ENCODE results near the gene LRRC57.
"Not testable (repeated sequence)": the region's sequence is repeated elsewhere in the genome, so short reads cannot be mapped to it uniquely, and the experiment has no call there.

The LRRC57 gene

GRCh38 chr15:42556550-42557207 lies 8.1 kb upstream of the LRRC57 start:
- H3K4ac ChIP-seq (ENCODE audit: low read length); H3K79me1 ChIP-seq (ENCODE audit: low read depth, low read length); H3K4me3 ChIP-seq (ENCODE audit: low read length in 2 of 2); H3K18ac ChIP-seq (ENCODE audit: low read length); H3K23ac ChIP-seq (ENCODE audit: low read depth, low read length, poor library complexity); H2BK5ac ChIP-seq (ENCODE audit: low read length); H3K4me2 ChIP-seq (ENCODE audit: insufficient read depth, low read length, poor library complexity, severe bottlenecking); H4K91ac ChIP-seq (ENCODE audit: low read depth, low read length, poor library complexity); H3K9ac ChIP-seq (ENCODE audit: low read depth, low read length, poor library complexity); DNase-seq (ENCODE audit: low spot score); H3K14ac ChIP-seq (ENCODE audit: low read length); H2AFZ ChIP-seq (ENCODE audit: low read length); H3K27me3 ChIP-seq (ENCODE audit: control insufficient read depth in 3 of 3, insufficient read depth in 3 of 3, low read depth in 1 of 3, low read length in 3 of 3); H2BK15ac ChIP-seq (ENCODE audit: low read length); H2BK120ac ChIP-seq (ENCODE audit: low read depth, low read length); H2BK12ac ChIP-seq (ENCODE audit: low read length); H4K8ac ChIP-seq (ENCODE audit: low read depth, low read length); H3K27ac ChIP-seq (replicated peaks; ENCODE audit: low read length); H2AK5ac ChIP-seq (ENCODE audit: low read depth, low read length); H3K9me3 ChIP-seq (replicated peaks in 1 of 2; ENCODE audit: control insufficient read depth in 2 of 2, insufficient read depth in 1 of 2, low read depth in 1 of 2, low read length in 2 of 2); H3K4me1 ChIP-seq (ENCODE audit: control insufficient read depth in 2 of 2, insufficient read depth in 1 of 2, low read depth in 1 of 2, low read length in 2 of 2): not testable (repeated sequence)
- WGBS, 2 donors (ENCODE audit: extremely low coverage in 2 of 2, insufficient read length in 2 of 2, insufficient replicate concordance in 1 of 2): no CpG with 5 or more reads among the region's 12 CpGs
- peaks cover 0 to 57% of the 10 kb centered on the region in 2 donors for H3K36me3 ChIP-seq (replicated peaks in 1 of 2; ENCODE audit: control insufficient read depth in 2 of 2, insufficient read depth in 2 of 2, low read length in 2 of 2)

DNA sequence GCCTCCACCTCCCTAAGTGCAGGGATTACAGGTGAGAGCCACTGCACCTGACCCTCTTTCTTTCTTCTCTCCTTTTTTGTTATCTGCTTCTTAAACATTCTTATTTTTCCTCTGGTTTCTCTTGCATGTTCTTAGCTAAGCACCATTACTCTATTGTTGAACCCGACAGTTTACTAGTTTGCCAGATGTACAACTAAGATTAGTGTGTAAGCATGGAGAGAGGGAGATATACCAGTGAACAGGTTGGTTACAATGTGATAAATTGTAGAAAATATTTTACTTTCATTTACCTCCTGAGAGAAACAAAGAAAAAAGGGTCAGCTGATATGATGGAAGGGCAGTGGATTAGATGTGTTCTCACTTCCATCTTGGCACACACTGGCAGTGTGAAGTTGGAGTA lies 5.0 kb upstream of the LRRC57 start:
- Histone ChIP-seq H3K18ac (ENCODE audit: low read length) (no peak overlapping the region), H3K9ac (ENCODE audit: low read depth, low read length, poor library complexity) (no peak overlapping the region), H3K4me2 (ENCODE audit: insufficient read depth, low read length, poor library complexity, severe bottlenecking) (no peak overlapping the region), H3K14ac (ENCODE audit: low read length) (no peak overlapping the region), H2BK5ac (ENCODE audit: low read length) (no peak overlapping the region), H2AK5ac (ENCODE audit: low read depth, low read length) (no peak overlapping the region), H2AFZ (ENCODE audit: low read length) (no peak overlapping the region), H3K4me1 (ENCODE audit: control insufficient read depth in 2 of 2, insufficient read depth in 1 of 2, low read depth in 1 of 2, low read length in 2 of 2) (peaks cover 0 to 4% of the 10 kb centered on the region in 2 donors), H3K23ac (ENCODE audit: low read depth, low read length, poor library complexity) (no peak overlapping the region), H3K27me3 (ENCODE audit: control insufficient read depth in 3 of 3, insufficient read depth in 3 of 3, low read depth in 1 of 3, low read length in 3 of 3) (no peaks in the 10 kb centered on the region), H4K8ac (ENCODE audit: low read depth, low read length) (no peak overlapping the region), H3K27ac (replicated peaks; ENCODE audit: low read length) (no peak overlapping the region), H3K4ac (ENCODE audit: low read length) (no peak overlapping the region), H3K79me1 (ENCODE audit: low read depth, low read length) (peaks cover 5% of the 10 kb centered on the region), H4K91ac (ENCODE audit: low read depth, low read length, poor library complexity) (no peak overlapping the region), H2BK120ac (ENCODE audit: low read depth, low read length) (no peak overlapping the region), H3K36me3 (replicated peaks in 1 of 2; ENCODE audit: control insufficient read depth in 2 of 2, insufficient read depth in 2 of 2, low read length in 2 of 2) (peaks cover 0 to 36% of the 10 kb centered on the region in 2 donors), H2BK12ac (ENCODE audit: low read length) (no peak overlapping the region), H2BK15ac (ENCODE audit: low read length) (no peak overlapping the region), H3K4me3 (ENCODE audit: low read length in 2 of 2) (no peak overlapping the region), H3K9me3 (replicated peaks in 1 of 2; ENCODE audit: control insufficient read depth in 2 of 2, insufficient read depth in 1 of 2, low read depth in 1 of 2, low read length in 2 of 2) (no peaks in the 10 kb centered on the region)
- no CpG with 5 or more reads among the region's 1 CpG for WGBS, 2 donors (ENCODE audit: extremely low coverage in 2 of 2, insufficient read length in 2 of 2, insufficient replicate concordance in 1 of 2)
- no peak for DNase-seq (ENCODE audit: low spot score)

DNA sequence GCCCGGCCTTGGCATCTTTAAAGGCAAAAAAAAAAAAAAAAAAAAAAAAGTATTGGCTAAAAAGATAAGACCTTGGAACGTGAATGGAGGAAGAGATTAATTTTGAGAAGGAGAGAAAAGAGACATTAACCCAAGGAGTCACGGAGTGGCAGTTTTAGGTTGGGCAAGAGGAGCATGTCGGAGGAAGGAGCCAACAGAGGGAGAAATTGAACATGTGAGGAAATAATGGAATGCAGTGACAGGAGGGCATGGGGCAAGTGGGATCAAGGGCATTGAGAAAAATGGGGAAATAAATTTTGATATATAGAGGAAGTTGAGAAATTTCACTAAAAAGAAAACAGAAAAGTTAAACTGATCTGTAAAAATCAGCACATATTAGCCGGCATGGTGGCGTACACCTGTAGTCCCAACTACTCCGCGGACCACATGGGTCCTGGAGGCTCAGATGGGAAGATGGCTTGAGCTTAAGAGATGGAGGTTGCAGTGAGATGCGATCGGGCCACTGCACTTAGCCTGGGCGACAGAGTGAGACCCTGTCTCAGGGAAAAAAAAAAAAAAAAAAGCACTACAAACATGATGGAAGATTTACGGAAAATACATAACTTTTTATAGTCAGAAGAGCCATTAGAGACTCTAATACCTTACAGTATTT lies 1.3 kb upstream of the LRRC57 start:
- no peak overlapping the region for H2BK120ac ChIP-seq (ENCODE audit: low read depth, low read length)
- H2BK12ac ChIP-seq (ENCODE audit: low read length): no peak overlapping the region
- no peak overlapping the region for H3K18ac ChIP-seq (ENCODE audit: low read length)
- no CpG with 5 or more reads among the region's 12 CpGs for WGBS, 2 donors (ENCODE audit: extremely low coverage in 2 of 2, insufficient read length in 2 of 2, insufficient replicate concordance in 1 of 2)
- H3K4ac ChIP-seq (ENCODE audit: low read length): no peak overlapping the region
- H3K27me3 ChIP-seq (ENCODE audit: control insufficient read depth in 3 of 3, insufficient read depth in 3 of 3, low read depth in 1 of 3, low read length in 3 of 3): no peaks in the 10 kb centered on the region
- DNase-seq (ENCODE audit: low spot score): no peak
- H3K4me2 ChIP-seq (ENCODE audit: insufficient read depth, low read length, poor library complexity, severe bottlenecking): peak overlapping the region; percentile 26
- H3K27ac ChIP-seq (replicated peaks; ENCODE audit: low read length): no peak overlapping the region
- H4K8ac ChIP-seq (ENCODE audit: low read depth, low read length): no peak overlapping the region
- no peaks in the 10 kb centered on the region for H3K9me3 ChIP-seq (replicated peaks in 1 of 2; ENCODE audit: control insufficient read depth in 2 of 2, insufficient read depth in 1 of 2, low read depth in 1 of 2, low read length in 2 of 2)
- H3K4me1 ChIP-seq (ENCODE audit: control insufficient read depth in 2 of 2, insufficient read depth in 1 of 2, low read depth in 1 of 2, low read length in 2 of 2): peaks cover 2 to 12% of the 10 kb centered on the region in 2 donors
- H3K14ac ChIP-seq (ENCODE audit: low read length): no peak overlapping the region
- no peak overlapping the region for H4K91ac ChIP-seq (ENCODE audit: low read depth, low read length, poor library complexity)
- H3K36me3 ChIP-seq (replicated peaks in 1 of 2; ENCODE audit: control insufficient read depth in 2 of 2, insufficient read depth in 2 of 2, low read length in 2 of 2): peaks cover 0 to 48% of the 10 kb centered on the region in 2 donors
- H2BK5ac ChIP-seq (ENCODE audit: low read length): no peak overlapping the region
- no peak overlapping the region for H2AFZ ChIP-seq (ENCODE audit: low read length)
- peak overlapping the region in 1 of 2 donors; percentile 81 for H3K4me3 ChIP-seq (ENCODE audit: low read length in 2 of 2)
- no peak overlapping the region for H2AK5ac ChIP-seq (ENCODE audit: low read depth, low read length)
- no peak overlapping the region for H2BK15ac ChIP-seq (ENCODE audit: low read length)
- no peak overlapping the region for H3K23ac ChIP-seq (ENCODE audit: low read depth, low read length, poor library complexity)
- H3K9ac ChIP-seq (ENCODE audit: low read depth, low read length, poor library complexity): no peak overlapping the region
- H3K79me1 ChIP-seq (ENCODE audit: low read depth, low read length): peaks cover 5% of the 10 kb centered on the region

GRCh38 chr15:42549032-42549491 lies 469 bp upstream of the LRRC57 start:
- peaks cover 0 to 55% of the 10 kb centered on the region in 2 donors for H3K36me3 ChIP-seq (replicated peaks in 1 of 2; ENCODE audit: control insufficient read depth in 2 of 2, insufficient read depth in 2 of 2, low read length in 2 of 2)
- no peak overlapping the region for H4K8ac ChIP-seq (ENCODE audit: low read depth, low read length)
- peak overlapping the region; percentile 81 to 92 for H3K4me3 ChIP-seq (ENCODE audit: low read length in 2 of 2)
- H3K14ac ChIP-seq (ENCODE audit: low read length): no peak overlapping the region
- no peak overlapping the region for H3K4ac ChIP-seq (ENCODE audit: low read length)
- H3K9me3 ChIP-seq (replicated peaks in 1 of 2; ENCODE audit: control insufficient read depth in 2 of 2, insufficient read depth in 1 of 2, low read depth in 1 of 2, low read length in 2 of 2): no peaks in the 10 kb centered on the region
- peak overlapping the region; percentile 27 for H2BK5ac ChIP-seq (ENCODE audit: low read length)
- H2BK120ac ChIP-seq (ENCODE audit: low read depth, low read length): no peak overlapping the region
- H3K4me2 ChIP-seq (ENCODE audit: insufficient read depth, low read length, poor library complexity, severe bottlenecking): peak overlapping the region; percentile 76
- H3K27ac ChIP-seq (replicated peaks; ENCODE audit: low read length): peak overlapping the region; percentile 52
- H3K27me3 ChIP-seq (ENCODE audit: control insufficient read depth in 3 of 3, insufficient read depth in 3 of 3, low read depth in 1 of 3, low read length in 3 of 3): no peaks in the 10 kb centered on the region
- no peak overlapping the region for H2BK12ac ChIP-seq (ENCODE audit: low read length)
- H2BK15ac ChIP-seq (ENCODE audit: low read length): no peak overlapping the region
- WGBS, 2 donors (ENCODE audit: extremely low coverage in 2 of 2, insufficient read length in 2 of 2, insufficient replicate concordance in 1 of 2): no CpG with 5 or more reads among the region's 15 CpGs
- H2AFZ ChIP-seq (ENCODE audit: low read length): peak overlapping the region; percentile 97
- H3K79me1 ChIP-seq (ENCODE audit: low read depth, low read length): peaks cover 3% of the 10 kb centered on the region
- no peak overlapping the region for H2AK5ac ChIP-seq (ENCODE audit: low read depth, low read length)
- H3K4me1 ChIP-seq (ENCODE audit: control insufficient read depth in 2 of 2, insufficient read depth in 1 of 2, low read depth in 1 of 2, low read length in 2 of 2): peaks cover 2 to 12% of the 10 kb centered on the region in 2 donors
- no peak overlapping the region for H4K91ac ChIP-seq (ENCODE audit: low read depth, low read length, poor library complexity)
- H3K9ac ChIP-seq (ENCODE audit: low read depth, low read length, poor library complexity): peak overlapping the region; percentile 86
- H3K18ac ChIP-seq (ENCODE audit: low read length): peak overlapping the region; percentile 95
- peak overlapping the region; percentile 99 for H3K23ac ChIP-seq (ENCODE audit: low read depth, low read length, poor library complexity)
- DNase-seq (ENCODE audit: low spot score): no peak

All from neuronal stem cell (in vitro differentiated cells).